ENCODE measurements around the gene TRIM54. TPM values are rescaled to one million over a fixed set of nuclear protein-coding genes. Genes with fewer than 3 reads are reported as not detected.
A peak's percentile ranks its signal among the peaks of the same experiment; 100 is the strongest.
"Not testable (repeated sequence)": the region's sequence is repeated elsewhere in the genome, so short reads cannot be mapped to it uniquely, and the experiment has no call there.

The TRIM54 gene
- total RNA-seq, 1 experiment from 2014 or later, result 2.0 TPM

DNA sequence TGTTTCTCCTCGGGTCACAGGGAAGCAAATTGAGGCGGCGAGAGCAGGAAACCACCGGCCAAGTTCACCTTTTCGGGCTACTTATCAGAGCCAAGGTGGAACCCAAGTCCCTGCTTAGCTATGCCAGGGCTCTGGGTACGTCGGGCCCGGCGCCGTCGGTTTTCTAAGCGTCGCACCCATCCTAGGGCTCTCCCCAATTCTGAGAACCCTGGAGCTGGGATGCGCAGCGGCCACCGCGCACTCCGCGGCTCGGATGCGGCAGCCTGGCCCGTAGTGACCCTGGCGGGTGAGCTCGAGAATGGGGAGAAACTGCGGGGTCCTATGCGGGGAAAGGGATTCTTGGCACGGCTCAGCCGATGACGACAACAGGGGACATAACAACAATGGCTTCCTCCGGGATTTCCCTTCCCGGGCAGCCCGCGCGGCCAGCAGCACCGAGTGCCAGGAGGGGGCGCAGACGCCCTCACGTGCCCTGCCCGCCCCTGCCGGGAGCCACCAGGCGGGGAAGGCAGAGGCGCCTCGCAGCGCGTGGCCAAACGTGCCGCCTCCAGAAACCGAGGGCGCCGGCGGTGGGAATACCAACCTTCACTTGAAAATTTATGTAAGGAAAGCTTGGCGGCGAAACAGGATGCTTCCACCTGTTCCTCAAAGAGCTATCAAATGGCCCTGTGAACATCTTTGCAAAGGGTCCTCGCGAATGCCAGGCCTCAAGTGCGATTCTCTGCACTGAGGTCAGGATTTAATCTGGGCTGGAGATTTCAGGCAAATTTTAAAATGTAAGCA, 17.3 kb upstream of the TRIM54 start (continued):
- no peak for TF ChIP-seq REST (IDR thresholded peaks at IDR 0.05; ENCODE audit: low read depth)
- peak; percentile 50 for TF ChIP-seq EGR1 (IDR thresholded peaks at IDR 0.05; ENCODE audit: low read depth)
- TF ChIP-seq ZNF274 (IDR thresholded peaks at IDR 0.05; ENCODE audit: low read depth, low read length), result no peak
- peak; percentile 56; the same call in 1 of the 2 replicates for TF ChIP-seq POLR2AphosphoS5 (IDR thresholded peaks at IDR 0.05; ENCODE audit: low read depth, low read length)
- no peak for TF ChIP-seq ATF3 (IDR thresholded peaks at IDR 0.05)

- Histone ChIP-seq H3K9ac (ENCODE audit: low read length) (peak overlapping the region; percentile 63), H3K27me3 (ENCODE audit: insufficient read depth, low read length) (peaks cover 13% of the 10 kb centered on the region; the same call in 1 of the 2 replicates), H3K36me3 (ENCODE audit: control insufficient read depth in 1 of 2, insufficient read depth in 2 of 2, low read length in 2 of 2) (no peaks in the 10 kb centered on the region), H3K9me2 (ENCODE audit: insufficient read depth) (no peaks in the 10 kb centered on the region), H4K20me1 (ENCODE audit: insufficient read depth) (no peaks in the 10 kb centered on the region), H3K4me1 (ENCODE audit: control insufficient read depth in 1 of 2, insufficient read depth in 2 of 2, low read length in 2 of 2) (peaks cover 19 to 37% of the 10 kb centered on the region in 2 experiments), H3K79me2 (ENCODE audit: insufficient read depth, low read length) (peaks cover 5% of the 10 kb centered on the region; the same call in 1 of the 2 replicates), H3K4me3 (replicated peaks in 1 of 2; ENCODE audit: low read depth in 1 of 2, low read length in 2 of 2) (no peak overlapping the region), H3K27ac (ENCODE audit: low read depth, low read length) (no peak overlapping the region), H3K4me2 (ENCODE audit: low read length) (peak overlapping the region; percentile 99), H2AFZ (ENCODE audit: low read depth, low read length, poor library complexity, severe bottlenecking) (peak overlapping the region; percentile 77), H3K9me3 (ENCODE audit: control insufficient read depth in 1 of 2, insufficient read depth in 1 of 2, low read depth in 1 of 2, low read length in 2 of 2) (no peaks in the 10 kb centered on the region)
- ChIA-PET POLR2A (interaction anchor here (0.7 to 1.7 kb wide), 4 partner anchors 14 to 131 kb away, joined by 3 to 4 read pairs (median 3); partner anchors contain the start of gene PREB), RAD21 (ENCODE audit: low non-redundant PET in 1 of 2, low total read pairs in 2 of 2, uncharacterized antibody in 2 of 2, unreplicated experiment in 2 of 2) (interaction anchor here in 1 of 2 experiments (0.9 kb wide), 1 partner anchor 14 kb away, joined by 3 read pairs; no protein-coding TSS in a partner anchor), CTCF (interaction anchor here (0.7 to 4.0 kb wide), 7 partner anchors 10 to 179 kb away, joined by 3 to 22 read pairs (median 5); partner anchors contain the start of genes DNAJC5G and KHK)
- ATAC-seq (no peak), DNase-seq (ENCODE audit: low read depth, low spot score) (no peak)
- BruUV-seq (replicated peaks), result no TSS peak
- intact Hi-C loops (cut with micrococcal nuclease), result loop anchor here (5.0 kb wide), 1 partner anchor 37 kb away; no protein-coding TSS in a partner anchor
- TF ChIP-seq RAD21 (IDR thresholded peaks at IDR 0.05; ENCODE audit: low read depth) (no peak), ZFX (IDR thresholded peaks at IDR 0.05) (peak; percentile 17; the same call in 1 of the 2 replicates), ZNF274 (IDR thresholded peaks at IDR 0.05; ENCODE audit: low read depth, low read length) (no peak), ATF3 (IDR thresholded peaks at IDR 0.05) (no peak), TCF7L2 (IDR thresholded peaks at IDR 0.05; ENCODE audit: borderline replicate concordance, extremely low read depth, insufficient read depth, insufficient read length) (no peak)
Observed at GRCh38 chr2:27265536-27265870, 16.7 kb upstream of the TRIM54 start.

GRCh38 chr2:27268296-27268695, 13.9 kb upstream of the TRIM54 start:
- ATAC-seq; H3K27me3 ChIP-seq (ENCODE audit: insufficient read depth, low read length); BruUV-seq (replicated peaks); H3K79me2 ChIP-seq (ENCODE audit: insufficient read depth, low read length); H3K4me2 ChIP-seq (ENCODE audit: low read length); H4K20me1 ChIP-seq (ENCODE audit: insufficient read depth); H3K36me3 ChIP-seq (ENCODE audit: control insufficient read depth in 1 of 2, insufficient read depth in 2 of 2, low read length in 2 of 2); H2AFZ ChIP-seq (ENCODE audit: low read depth, low read length, poor library complexity, severe bottlenecking); H3K9ac ChIP-seq (ENCODE audit: low read length); H3K9me3 ChIP-seq (ENCODE audit: control insufficient read depth in 1 of 2, insufficient read depth in 1 of 2, low read depth in 1 of 2, low read length in 2 of 2); H3K4me3 ChIP-seq (replicated peaks in 1 of 2; ENCODE audit: low read depth in 1 of 2, low read length in 2 of 2); POLR2A ChIA-PET; H3K9me2 ChIP-seq (ENCODE audit: insufficient read depth); H3K27ac ChIP-seq (ENCODE audit: low read depth, low read length); DNase-seq (ENCODE audit: low read depth, low spot score): not testable (repeated sequence)
- ChIA-PET RAD21 (ENCODE audit: low non-redundant PET in 1 of 2, low total read pairs in 2 of 2, uncharacterized antibody in 2 of 2, unreplicated experiment in 2 of 2) (interaction anchor here in 1 of 2 experiments (0.7 kb wide), 1 partner anchor 457 kb away, joined by 3 read pairs; no protein-coding TSS in a partner anchor), CTCF (interaction anchor here (4.1 kb wide), 1 partner anchor 12 kb away, joined by 19 read pairs; no protein-coding TSS in a partner anchor)
- intact Hi-C loops (cut with micrococcal nuclease), result loop anchor here (5.0 kb wide), 1 partner anchor 34 kb away; no protein-coding TSS in a partner anchor
- peaks cover 15 to 25% of the 10 kb centered on the region in 2 experiments for H3K4me1 ChIP-seq (ENCODE audit: control insufficient read depth in 1 of 2, insufficient read depth in 2 of 2, low read length in 2 of 2)

Data from HCT116 (cell line).